Stimulated activated CD8-positive, alpha-beta memory T cell treated with anti-CD3 and anti-CD28 coated beads, Interleukin-15, amount 100 ng/mL, for 24 hours (primary cell): Measurements from ENCODE around the gene B3GALT4.
"Not testable (repeated sequence)": the region's sequence is repeated elsewhere in the genome, so short reads cannot be mapped to it uniquely, and the experiment has no call there.

ENCODE experiments used
- DNase-seq: peaks from one replicate; pipeline ENCODE4 v3.0.0-alpha.2; 2020; ENCODE audit warnings: low read depth

B3GALT4 gene

GRCh38 chr6:33272275-33273128 lies 4.4 kb upstream of the B3GALT4 start:
- no peak for DNase-seq

GRCh38 chr6:33273129-33273923 lies 3.6 kb upstream of the B3GALT4 start:
- DNase-seq: no peak

- DNase-seq: no peak
These were observed 2.7 kb upstream of the B3GALT4 start for GRCh38 chr6:33273924-33274902.

GRCh38 chr6:33275795-33276580 lies 935 bp upstream of the B3GALT4 start:
- not testable (repeated sequence) for DNase-seq

- DNase-seq: no peak
These were observed 401 bp upstream of the B3GALT4 start for GRCh38 chr6:33276581-33276863.

GRCh38 chr6:33277663-33278391 lies 904 bp downstream of the B3GALT4 start:
- DNase-seq: no peak

- no peak for DNase-seq
These were observed 1.4 kb downstream of the B3GALT4 start for GRCh38 chr6:33278392-33278741.

GRCh38 chr6:33278810-33279209 lies 1.9 kb downstream of the B3GALT4 start:
- no peak for DNase-seq

- no peak for DNase-seq
These were observed 2.4 kb downstream of the B3GALT4 start for GRCh38 chr6:33279257-33279695.

- no peak for DNase-seq
These were observed 3.1 kb downstream of the B3GALT4 start for GRCh38 chr6:33279971-33280511.

GRCh38 chr6:33280539-33280938 lies 3.6 kb downstream of the B3GALT4 start:
- DNase-seq: no peak

GRCh38 chr6:33285214-33285613 lies 8.3 kb downstream of the B3GALT4 start:
- not testable (repeated sequence) for DNase-seq

GRCh38 chr6:33286946-33287914 lies 10.3 kb downstream of the B3GALT4 start:
- DNase-seq: no peak

GRCh38 chr6:33288141-33288920 lies 11.4 kb downstream of the B3GALT4 start:
- DNase-seq: no peak

- DNase-seq: no peak
These were observed 12.2 kb downstream of the B3GALT4 start, which contains the start of the genes PFDN6 and WDR46 for GRCh38 chr6:33288921-33289783. TSS of gene PFDN6 (plus strand) at chr6:33289601. CDS start at chr6:33289857, 256 bp downstream. TSS of gene WDR46 (minus strand) at chr6:33289239. CDS start at chr6:33289170, 69 bp downstream.

GRCh38 chr6:33289784-33290315 lies 12.9 kb downstream of the B3GALT4 start:
- no peak for DNase-seq

- DNase-seq: no peak
These were observed 13.5 kb downstream of the B3GALT4 start for GRCh38 chr6:33290459-33290858.
